ENCODE results near the gene PIK3C2B.
"Not testable (repeated sequence)": the region's sequence is repeated elsewhere in the genome, so short reads cannot be mapped to it uniquely, and the experiment has no call there.

The PIK3C2B gene

GRCh38 chr1:204528241-204528640 is 33.6 kb upstream of the PIK3C2B start:
- Histone ChIP-seq H3K36me3 (ENCODE audit: control insufficient read depth in 1 of 2, insufficient read depth in 2 of 2, low read depth in 1 of 2, low read length in 2 of 2) (peaks cover 34 to 92% of the 10 kb centered on the region in 2 experiments), H2AFZ (ENCODE audit: low read depth, low read length) (no peak overlapping the region), H2BK120ac (ENCODE audit: low read depth, low read length) (no peak overlapping the region), H3K9me3 (ENCODE audit: control insufficient read depth, low read length) (peaks cover 7% of the 10 kb centered on the region), H2BK15ac (ENCODE audit: low read depth, poor library complexity, severe bottlenecking) (no peak overlapping the region), H4K8ac (ENCODE audit: low read length) (no peak overlapping the region), H3K18ac (ENCODE audit: low read depth in 1 of 2, low read length in 2 of 2) (no peak overlapping the region), H2BK12ac (ENCODE audit: low read length in 2 of 2) (no peak overlapping the region), H3K4me1 (ENCODE audit: control insufficient read depth, insufficient read depth, low read depth, low read length) (no peaks in the 10 kb centered on the region), H3K4me2 (ENCODE audit: low read length, poor library complexity, severe bottlenecking) (no peak overlapping the region), H3K27me3 (ENCODE audit: control insufficient read depth in 1 of 2, insufficient read depth in 1 of 2, low read length in 2 of 2) (no peaks in the 10 kb centered on the region), H3K27ac (ENCODE audit: low read length, poor library complexity, severe bottlenecking) (no peak overlapping the region), H3K23ac (ENCODE audit: low read length in 2 of 2) (no peak overlapping the region), H2BK5ac (ENCODE audit: low read depth, low read length, poor library complexity, severe bottlenecking) (no peak overlapping the region), H3K4ac (ENCODE audit: low read depth in 1 of 2, low read length in 2 of 2) (no peak overlapping the region), H3K9ac (ENCODE audit: low read length) (no peak overlapping the region), H4K91ac (ENCODE audit: low read length) (no peak overlapping the region), H3K79me1 (replicated peaks; ENCODE audit: low read length, poor library complexity, severe bottlenecking) (peaks cover 30% of the 10 kb centered on the region), H2AK5ac (ENCODE audit: low read length, severe bottlenecking) (no peak overlapping the region), H3K4me3 (ENCODE audit: insufficient read depth in 1 of 2, low read depth in 1 of 2, low read length in 2 of 2) (no peak overlapping the region), H3K14ac (ENCODE audit: low read length in 2 of 2) (no peak overlapping the region)
- no peak for DNase-seq
- WGBS = 98% methylated on average over 4 of the region's 5 CpGs

- Histone ChIP-seq H2BK15ac (ENCODE audit: low read depth, poor library complexity, severe bottlenecking) (no peak overlapping the region), H3K4me1 (ENCODE audit: control insufficient read depth, insufficient read depth, low read depth, low read length) (peaks cover 5% of the 10 kb centered on the region), H3K36me3 (ENCODE audit: control insufficient read depth in 1 of 2, insufficient read depth in 2 of 2, low read depth in 1 of 2, low read length in 2 of 2) (peaks cover 34 to 60% of the 10 kb centered on the region in 2 experiments), H2AFZ (ENCODE audit: low read depth, low read length) (no peak overlapping the region), H3K27me3 (ENCODE audit: control insufficient read depth in 1 of 2, insufficient read depth in 1 of 2, low read length in 2 of 2) (no peaks in the 10 kb centered on the region), H2BK5ac (ENCODE audit: low read depth, low read length, poor library complexity, severe bottlenecking) (no peak overlapping the region), H4K8ac (ENCODE audit: low read length) (no peak overlapping the region), H3K4me2 (ENCODE audit: low read length, poor library complexity, severe bottlenecking) (no peak overlapping the region), H3K4ac (ENCODE audit: low read depth in 1 of 2, low read length in 2 of 2) (no peak overlapping the region), H3K23ac (ENCODE audit: low read length in 2 of 2) (no peak overlapping the region), H2AK5ac (ENCODE audit: low read length, severe bottlenecking) (no peak overlapping the region), H3K27ac (ENCODE audit: low read length, poor library complexity, severe bottlenecking) (no peak overlapping the region), H3K14ac (ENCODE audit: low read length in 2 of 2) (no peak overlapping the region), H3K79me1 (replicated peaks; ENCODE audit: low read length, poor library complexity, severe bottlenecking) (peaks cover 28% of the 10 kb centered on the region), H2BK120ac (ENCODE audit: low read depth, low read length) (no peak overlapping the region), H3K9me3 (ENCODE audit: control insufficient read depth, low read length) (peaks cover 7% of the 10 kb centered on the region), H3K9ac (ENCODE audit: low read length) (no peak overlapping the region), H2BK12ac (ENCODE audit: low read length in 2 of 2) (no peak overlapping the region), H3K18ac (ENCODE audit: low read depth in 1 of 2, low read length in 2 of 2) (no peak overlapping the region), H4K91ac (ENCODE audit: low read length) (no peak overlapping the region), H3K4me3 (ENCODE audit: insufficient read depth in 1 of 2, low read depth in 1 of 2, low read length in 2 of 2) (no peak overlapping the region)
- 95% methylated on average over 3 of the region's 3 CpGs for WGBS
- no peak for DNase-seq
These were observed 30.4 kb upstream of the PIK3C2B start for GRCh38 chr1:204524986-204525385.

GRCh38 chr1:204523605-204524215 is 29.1 kb upstream of the PIK3C2B start:
- Histone ChIP-seq H2AK5ac (ENCODE audit: low read length, severe bottlenecking) (no peak overlapping the region), H3K27me3 (ENCODE audit: control insufficient read depth in 1 of 2, insufficient read depth in 1 of 2, low read length in 2 of 2) (no peaks in the 10 kb centered on the region), H2BK120ac (ENCODE audit: low read depth, low read length) (no peak overlapping the region), H3K9me3 (ENCODE audit: control insufficient read depth, low read length) (peaks cover 7% of the 10 kb centered on the region), H3K4me1 (ENCODE audit: control insufficient read depth, insufficient read depth, low read depth, low read length) (peaks cover 7% of the 10 kb centered on the region), H3K27ac (ENCODE audit: low read length, poor library complexity, severe bottlenecking) (no peak overlapping the region), H4K8ac (ENCODE audit: low read length) (no peak overlapping the region), H4K91ac (ENCODE audit: low read length) (no peak overlapping the region), H3K9ac (ENCODE audit: low read length) (no peak overlapping the region), H3K36me3 (ENCODE audit: control insufficient read depth in 1 of 2, insufficient read depth in 2 of 2, low read depth in 1 of 2, low read length in 2 of 2) (peaks cover 29 to 51% of the 10 kb centered on the region in 2 experiments), H3K23ac (ENCODE audit: low read length in 2 of 2) (no peak overlapping the region), H3K14ac (ENCODE audit: low read length in 2 of 2) (no peak overlapping the region), H3K4me2 (ENCODE audit: low read length, poor library complexity, severe bottlenecking) (no peak overlapping the region), H3K18ac (ENCODE audit: low read depth in 1 of 2, low read length in 2 of 2) (no peak overlapping the region), H2AFZ (ENCODE audit: low read depth, low read length) (no peak overlapping the region), H3K4ac (ENCODE audit: low read depth in 1 of 2, low read length in 2 of 2) (no peak overlapping the region), H3K79me1 (replicated peaks; ENCODE audit: low read length, poor library complexity, severe bottlenecking) (peaks cover 22% of the 10 kb centered on the region), H2BK5ac (ENCODE audit: low read depth, low read length, poor library complexity, severe bottlenecking) (no peak overlapping the region), H2BK12ac (ENCODE audit: low read length in 2 of 2) (no peak overlapping the region), H2BK15ac (ENCODE audit: low read depth, poor library complexity, severe bottlenecking) (no peak overlapping the region), H3K4me3 (ENCODE audit: insufficient read depth in 1 of 2, low read depth in 1 of 2, low read length in 2 of 2) (no peak overlapping the region)
- WGBS = 94% methylated on average over 7 of the region's 9 CpGs
- no peak for DNase-seq

GRCh38 chr1:204521941-204522521 is 27.4 kb upstream of the PIK3C2B start:
- not testable (repeated sequence) for H3K4me3 ChIP-seq (ENCODE audit: insufficient read depth in 1 of 2, low read depth in 1 of 2, low read length in 2 of 2); H3K18ac ChIP-seq (ENCODE audit: low read depth in 1 of 2, low read length in 2 of 2); H2AK5ac ChIP-seq (ENCODE audit: low read length, severe bottlenecking); H3K9me3 ChIP-seq (ENCODE audit: control insufficient read depth, low read length); H3K9ac ChIP-seq (ENCODE audit: low read length); DNase-seq; H3K23ac ChIP-seq (ENCODE audit: low read length in 2 of 2); H2AFZ ChIP-seq (ENCODE audit: low read depth, low read length); H3K27me3 ChIP-seq (ENCODE audit: control insufficient read depth in 1 of 2, insufficient read depth in 1 of 2, low read length in 2 of 2); H2BK12ac ChIP-seq (ENCODE audit: low read length in 2 of 2); H4K8ac ChIP-seq (ENCODE audit: low read length); H2BK120ac ChIP-seq (ENCODE audit: low read depth, low read length); H2BK15ac ChIP-seq (ENCODE audit: low read depth, poor library complexity, severe bottlenecking); H4K91ac ChIP-seq (ENCODE audit: low read length); H3K27ac ChIP-seq (ENCODE audit: low read length, poor library complexity, severe bottlenecking); H3K4me2 ChIP-seq (ENCODE audit: low read length, poor library complexity, severe bottlenecking); H3K4ac ChIP-seq (ENCODE audit: low read depth in 1 of 2, low read length in 2 of 2); H2BK5ac ChIP-seq (ENCODE audit: low read depth, low read length, poor library complexity, severe bottlenecking); H3K14ac ChIP-seq (ENCODE audit: low read length in 2 of 2)
- H3K79me1 ChIP-seq (replicated peaks; ENCODE audit: low read length, poor library complexity, severe bottlenecking) = peaks cover 14% of the 10 kb centered on the region
- H3K4me1 ChIP-seq (ENCODE audit: control insufficient read depth, insufficient read depth, low read depth, low read length) = peaks cover 13% of the 10 kb centered on the region
- 80% methylated on average over 5 of the region's 5 CpGs for WGBS
- H3K36me3 ChIP-seq (ENCODE audit: control insufficient read depth in 1 of 2, insufficient read depth in 2 of 2, low read depth in 1 of 2, low read length in 2 of 2) = peaks cover 25 to 44% of the 10 kb centered on the region in 2 experiments
